HG02885 (cell line): ENCODE results near the gene BCL2.

ENCODE experiments used
- ATAC-seq: cut with Tn5 transposase; IDR thresholded peaks from one replicate; pipeline ENCODE4 v1.9.1; 2021; ENCODE audit warnings: mild to moderate bottlenecking; ENCODE audit not compliant: unreplicated experiment, poor library complexity

The BCL2 gene

DNA sequence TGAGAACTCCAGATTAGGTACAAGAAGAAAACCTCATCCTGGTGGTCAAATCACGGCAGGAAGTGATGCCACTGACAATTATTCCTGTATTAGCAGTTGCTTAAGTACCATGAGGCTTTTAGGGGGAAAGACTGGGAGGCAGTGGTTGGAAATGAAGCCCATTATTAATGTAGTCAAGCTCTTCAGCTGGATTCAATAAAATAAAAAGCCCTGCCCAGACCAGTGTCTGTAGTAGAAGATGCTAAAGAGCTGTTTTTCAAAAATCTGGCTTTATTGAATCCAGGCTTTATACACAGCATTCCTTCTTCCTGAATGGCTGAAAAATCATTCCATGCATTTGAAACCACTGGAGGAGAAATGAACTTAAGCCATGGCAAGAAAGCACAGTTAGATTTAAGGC, 155.2 kb downstream of the BCL2 start:
- no peak for ATAC-seq

DNA sequence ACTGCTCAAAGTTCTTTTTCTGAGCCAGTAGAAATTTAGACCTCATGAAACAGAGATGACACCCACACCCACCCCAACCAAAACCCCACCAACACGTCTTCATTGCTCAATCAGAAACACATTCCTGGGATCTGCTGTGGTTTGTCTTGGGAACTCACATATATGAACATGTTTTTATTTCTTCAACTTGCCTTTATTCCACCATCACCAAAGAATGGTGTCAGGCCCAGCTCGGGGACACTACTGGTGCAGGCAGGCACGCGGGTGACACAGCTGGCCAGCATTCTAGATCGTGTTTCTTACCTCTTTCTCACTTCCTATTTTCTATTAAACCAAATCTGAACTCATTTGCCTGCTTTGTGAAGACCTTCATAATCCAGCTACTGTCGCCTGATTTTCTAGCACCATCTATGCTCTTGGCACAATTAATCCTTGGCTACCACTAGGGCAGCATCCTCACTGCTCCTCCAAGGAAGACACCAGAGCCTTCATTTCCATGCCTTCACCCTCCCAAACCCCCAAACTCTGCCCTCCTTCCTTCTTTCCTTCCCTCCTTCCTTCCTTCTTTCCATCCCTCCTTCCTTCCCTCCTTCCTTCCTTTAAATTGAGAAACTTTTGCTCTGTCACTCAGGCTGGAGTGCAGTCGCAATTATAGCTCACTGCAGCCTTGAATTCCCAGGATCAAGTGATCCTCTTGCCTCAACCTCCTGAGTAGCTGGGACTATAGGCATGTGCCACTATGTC, 157.1 kb downstream of the BCL2 start:
- peak; percentile 32 for ATAC-seq

- ATAC-seq = peak; percentile 67
These were observed 157.8 kb downstream of the BCL2 start for GRCh38 chr18:63161761-63162195.

DNA sequence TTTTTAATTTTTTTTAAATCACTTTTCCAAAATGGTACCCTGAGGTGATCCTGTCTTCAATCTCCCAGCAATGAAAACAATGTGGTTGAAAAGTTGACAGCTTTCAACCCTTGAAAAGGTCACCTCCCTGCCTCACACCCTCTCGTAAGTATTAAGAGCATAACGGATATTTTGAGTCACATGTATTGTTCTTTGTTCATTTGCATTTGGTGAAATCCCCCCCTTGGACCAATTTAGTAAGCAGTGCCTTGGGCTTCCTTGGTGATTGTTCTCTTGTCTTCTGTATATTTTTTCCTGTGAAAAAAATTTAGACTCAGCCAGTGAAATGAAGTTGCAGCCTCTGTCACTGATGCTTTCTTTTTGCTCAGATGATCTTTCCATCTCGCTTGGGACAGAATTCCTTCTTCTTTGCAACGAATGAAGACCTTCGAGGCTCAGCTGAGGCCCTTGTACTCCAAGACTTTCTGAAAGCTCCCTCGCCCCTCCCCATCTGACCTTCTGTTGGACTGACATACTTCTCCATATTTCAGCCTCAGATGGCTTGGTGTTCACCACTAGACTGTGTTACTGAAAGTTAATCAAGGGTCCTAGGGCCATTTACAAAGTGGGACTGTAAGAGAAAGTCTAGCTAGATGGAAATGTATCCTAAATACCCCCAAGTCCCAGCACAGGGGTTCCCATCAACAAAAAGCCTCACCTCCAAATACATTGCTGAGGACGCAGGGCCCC, 158.4 kb downstream of the BCL2 start:
- peak; percentile 28 for ATAC-seq

DNA sequence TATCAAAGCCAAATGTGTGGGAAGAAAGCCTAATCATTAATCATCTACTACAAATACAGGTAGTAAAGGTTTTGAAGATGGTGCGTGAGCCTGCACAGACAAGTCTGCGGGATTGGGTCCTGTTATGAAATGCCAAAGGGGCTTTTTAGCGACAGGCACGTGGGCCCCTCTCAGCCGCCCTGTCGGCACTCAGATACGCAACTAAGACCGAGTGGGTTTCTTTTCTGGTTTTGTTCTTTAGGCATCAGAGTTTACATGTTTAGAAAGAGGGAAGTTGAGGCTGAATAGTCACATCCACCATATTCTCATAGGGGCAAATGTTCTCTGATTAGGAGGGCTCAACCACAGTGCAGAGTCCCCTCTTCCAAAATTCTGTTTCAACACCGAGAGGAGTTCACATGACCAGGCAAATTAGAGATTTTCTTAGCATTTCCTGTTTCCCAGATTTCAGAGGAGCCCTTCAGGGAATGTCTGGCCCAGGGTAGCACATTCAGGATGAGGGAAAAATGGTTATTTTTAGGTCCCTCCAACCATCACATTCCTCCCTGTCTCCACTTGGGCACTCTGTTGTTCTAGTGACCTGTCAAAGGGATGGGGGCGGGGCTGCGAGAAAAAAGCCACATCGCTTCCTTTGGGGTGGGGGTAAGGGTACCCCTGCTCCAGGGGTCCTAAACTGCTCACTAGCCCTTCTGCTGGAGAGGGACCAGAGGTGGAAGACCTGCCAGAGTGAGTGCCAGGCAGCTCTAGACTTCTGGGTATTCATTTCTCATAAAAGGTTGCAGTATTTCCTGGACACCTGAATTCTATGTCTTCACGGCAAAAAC, 159.2 kb downstream of the BCL2 start:
- no peak for ATAC-seq

- ATAC-seq = peak; percentile 9
These were observed 160.0 kb downstream of the BCL2 start for GRCh38 chr18:63159590-63159989.

- peak; percentile 18 for ATAC-seq
These were observed 160.8 kb downstream of the BCL2 start for GRCh38 chr18:63158676-63159291.

DNA sequence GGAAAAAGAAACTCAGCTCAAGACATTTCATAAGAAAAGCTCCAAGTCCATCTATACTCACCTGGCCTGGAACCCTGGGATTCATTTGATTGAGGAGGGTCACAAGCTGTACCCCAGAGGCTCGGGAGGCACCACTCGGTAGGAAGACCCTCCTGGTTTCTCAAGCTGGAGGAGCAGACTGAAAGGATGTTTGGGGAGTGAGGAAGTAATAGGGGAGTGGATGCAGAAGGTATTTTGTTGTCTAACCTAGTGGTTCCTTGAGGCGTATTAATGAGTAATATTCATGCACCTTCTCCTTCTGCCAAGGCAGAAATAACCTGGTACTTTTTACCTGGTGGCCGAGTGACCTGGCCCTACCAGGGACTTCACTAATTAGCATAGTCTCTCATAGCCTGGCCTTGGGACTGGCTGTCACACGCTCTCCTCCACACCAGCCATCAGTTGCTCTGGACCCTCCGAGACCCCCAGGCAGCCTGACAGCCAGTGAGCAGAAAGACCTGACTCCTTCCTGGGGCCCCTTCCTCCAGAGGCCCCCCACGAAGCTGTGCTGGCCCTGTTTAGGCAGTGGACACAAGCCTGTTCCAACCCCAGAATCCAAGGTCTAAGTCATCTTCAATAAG, 161.4 kb downstream of the BCL2 start:
- no peak for ATAC-seq

DNA sequence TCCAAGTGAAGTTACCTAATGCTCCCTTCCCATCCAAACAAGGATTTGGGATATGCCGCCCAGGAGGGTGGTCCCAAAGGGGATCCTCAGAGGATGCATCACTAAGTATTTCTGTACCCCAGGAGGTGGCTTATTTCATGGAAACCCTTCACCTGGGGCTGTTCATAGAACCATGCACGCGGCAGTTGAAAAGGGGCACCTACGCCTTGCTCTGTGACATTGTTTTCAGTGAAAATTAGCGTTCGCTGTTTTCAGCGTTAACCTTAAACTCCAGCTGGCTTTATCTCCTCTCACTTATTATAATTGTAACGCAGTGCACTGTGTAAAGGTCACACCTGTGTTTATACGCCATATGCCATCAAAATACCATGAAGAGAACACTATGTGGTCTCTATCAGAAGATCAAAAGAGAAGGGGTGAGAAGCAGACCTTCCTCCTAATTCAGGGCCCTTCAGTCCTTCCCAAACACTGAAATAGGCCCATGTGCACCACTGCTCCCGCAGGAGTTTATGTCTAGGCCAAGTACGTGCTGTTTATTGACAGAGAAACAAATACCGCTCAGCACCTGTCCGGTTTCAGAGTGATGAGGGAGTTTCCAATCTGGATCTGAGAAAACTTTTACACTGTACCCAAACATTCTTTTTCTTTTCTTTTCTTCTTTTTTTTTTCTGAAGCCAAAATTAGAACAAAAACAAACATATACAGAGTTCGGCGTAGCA, 162.1 kb downstream of the BCL2 start:
- peak; percentile 14 for ATAC-seq

GRCh38 chr18:63155910-63156773, 163.4 kb downstream of the BCL2 start:
- ATAC-seq = no peak

DNA sequence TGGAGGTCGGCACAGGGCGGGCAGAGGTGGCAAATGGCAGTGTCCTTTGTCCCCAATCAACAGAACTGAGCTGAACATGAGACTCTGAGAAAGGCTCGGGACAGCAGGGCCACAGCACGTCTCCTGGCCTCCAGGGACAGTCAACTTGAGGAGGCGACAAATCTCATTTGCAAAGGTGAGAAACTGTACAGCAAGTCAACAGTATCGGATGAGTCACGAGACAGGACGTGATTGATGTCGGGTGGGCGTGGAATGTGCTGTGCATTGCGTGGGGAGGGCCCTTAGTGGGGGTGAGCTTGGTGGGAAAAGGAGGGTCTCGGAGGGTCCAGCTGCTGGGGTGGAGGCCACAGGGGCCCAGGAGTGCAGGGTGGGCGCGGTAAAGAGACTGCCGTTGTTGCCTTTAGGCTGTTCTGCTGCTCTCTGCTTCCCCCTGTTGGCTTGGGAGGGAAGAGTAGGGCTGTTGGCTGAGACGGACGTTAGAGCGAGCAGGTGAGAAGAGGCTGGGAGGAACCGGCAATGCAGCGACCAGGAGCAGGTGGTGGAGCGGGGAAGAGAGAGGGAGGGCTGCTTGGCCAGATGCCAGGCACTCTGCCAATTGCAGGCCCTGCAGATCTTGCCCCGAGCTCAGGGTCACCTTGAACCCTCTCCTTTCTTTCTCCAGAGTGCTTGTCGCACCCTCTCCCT, 164.3 kb downstream of the BCL2 start:
- peak; percentile 47 for ATAC-seq

- no peak for ATAC-seq
These were observed 165.0 kb downstream of the BCL2 start for GRCh38 chr18:63154350-63155152.

- ATAC-seq = no peak
These were observed 166.8 kb downstream of the BCL2 start for GRCh38 chr18:63152791-63153190.

DNA sequence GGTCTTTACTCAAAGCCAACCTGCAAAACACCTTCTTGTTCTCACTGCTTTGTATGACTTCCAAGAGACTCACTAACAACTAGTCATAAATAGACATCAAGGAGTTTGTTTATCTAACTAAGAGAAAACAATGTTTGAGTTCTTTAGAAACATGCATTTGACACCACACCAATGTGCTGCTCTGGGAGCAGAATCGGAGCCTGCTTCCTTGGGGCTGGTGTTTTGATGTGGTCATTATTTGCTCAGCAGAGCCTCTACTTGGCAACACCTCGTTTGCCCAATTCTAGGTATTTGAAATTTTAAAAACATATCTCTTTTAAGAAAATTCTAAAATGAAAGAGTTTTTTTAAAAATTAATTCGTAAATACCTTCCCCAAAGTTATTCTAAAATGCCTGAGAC, 167.5 kb downstream of the BCL2 start:
- no peak for ATAC-seq

DNA sequence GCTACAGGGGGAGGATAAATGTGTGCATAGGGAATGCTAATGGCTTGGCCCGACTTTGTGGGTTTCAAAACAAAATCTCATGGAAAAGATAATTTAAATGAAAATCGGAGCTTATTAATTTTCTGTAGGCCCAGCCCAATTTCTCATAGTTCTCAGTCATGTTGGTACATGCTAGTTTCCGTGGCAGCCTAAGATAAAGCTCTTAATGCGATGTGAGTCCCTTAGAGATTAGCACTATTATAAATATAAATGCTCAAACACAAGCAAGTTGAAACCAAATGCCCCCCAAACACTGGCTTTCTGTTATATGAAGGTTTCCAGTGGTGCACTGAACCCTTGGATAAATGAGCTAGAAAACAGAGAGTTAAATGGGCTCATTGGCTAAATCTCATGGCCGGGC, 168.0 kb downstream of the BCL2 start:
- no peak for ATAC-seq

DNA sequence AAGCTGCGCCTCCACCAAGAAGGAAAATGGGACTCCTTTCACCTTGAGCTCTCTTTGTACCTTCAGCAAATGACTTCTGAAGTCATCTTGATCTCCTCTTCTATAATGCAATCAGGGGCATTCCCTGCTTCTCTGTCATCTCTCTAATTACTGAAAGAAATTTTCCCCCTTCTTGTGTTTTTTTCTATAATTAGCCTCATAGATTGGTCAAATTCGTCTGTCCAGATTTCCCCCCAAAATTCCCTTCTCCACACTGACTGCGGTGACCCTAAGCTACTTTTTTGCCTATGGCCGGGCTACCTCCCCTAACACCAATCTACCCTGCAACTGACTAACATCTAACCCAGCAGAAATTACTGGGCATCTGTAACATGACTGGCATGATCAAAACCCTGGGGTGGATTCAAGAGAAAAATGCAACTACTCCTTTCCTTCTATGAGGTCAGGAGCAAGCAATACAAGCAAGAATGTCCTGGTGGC, 168.6 kb downstream of the BCL2 start:
- no peak for ATAC-seq

GRCh38 chr18:63150326-63150725, 169.2 kb downstream of the BCL2 start:
- ATAC-seq = no peak
